HepG2 (cell line): ENCODE data around the gene ZFP36L2. TPM values are rescaled to one million over a fixed set of nuclear protein-coding genes. Genes with fewer than 3 reads are reported as not detected.
A peak's percentile ranks its signal among the peaks of the same experiment; 100 is the strongest.

Experiments
- HDAC1 ChIP-seq: sonication (generic); formaldehyde crosslinking; IDR thresholded peaks from 2 replicates; pipeline ENCODE4 v1.5.1; 2020; ENCODE audit warnings: mild to moderate bottlenecking, missing genetic modification reagents
- HNF4A ChIP-seq: sonication (generic); formaldehyde crosslinking; IDR thresholded peaks from 2 replicates; pipeline ENCODE4 v1.4.0; 2020; ENCODE audit warnings: missing genetic modification reagents
- KDM5A ChIP-seq: fragments of 200-600 bp; sonication (generic); IDR thresholded peaks from 2 replicates; pipeline ENCODE4 v1.7.0; 2018; ENCODE audit warnings: antibody characterized with exemption, mild to moderate bottlenecking, low read length, borderline replicate concordance
- ZGPAT ChIP-seq: IDR thresholded peaks from 2 replicates; pipeline ENCODE4 v1.6.1; 2016; ENCODE audit warnings: mild to moderate bottlenecking
- ZNF552 ChIP-seq: sonication (generic); formaldehyde crosslinking; IDR thresholded peaks from 2 replicates; pipeline ENCODE4 v1.9.0; 2022; ENCODE audit warnings: missing genetic modification reagents, mild to moderate bottlenecking, borderline replicate concordance
- ZNF687 ChIP-seq: sonication (generic); formaldehyde crosslinking; IDR thresholded peaks from 2 replicates; pipeline ENCODE4 v1.5.1; 2020; ENCODE audit warnings: mild to moderate bottlenecking, missing genetic modification reagents, moderate library complexity
- ZNF891 ChIP-seq: sonication (generic); formaldehyde crosslinking; IDR thresholded peaks from 2 replicates; pipeline ENCODE4 v1.5.0; 2020; ENCODE audit warnings: mild to moderate bottlenecking, missing genetic modification reagents
- polyA plus RNA-seq, 8 experiments: library from polyadenylated mRNA; depleted of rRNA in 3 of 8; stranded (reverse) in 7 of 8; unstranded in 1 of 8; fragments of >200 nt; fragmentation: Illumina TruSeq in 4 of 8; extraction: Trizol in 4 of 8; gene quantifications; 2 replicates each; pipeline versions ENCODE4 v1.2.1 to v1.2.3, GENCODE V29; 2011 to 2016; ENCODE audit warnings: low read depth in 4 of 8, missing spikeins in 1 of 8, mixed read lengths in 1 of 8; ENCODE audit not compliant: insufficient read depth in 1 of 8
- total RNA-seq, 5 experiments: library from RNA; depleted of rRNA; stranded (reverse); fragments of >200 nt; fragmentation: Illumina TruSeq; extraction: Trizol; gene quantifications; 2 replicates each; pipeline ENCODE4 v1.2.3, GENCODE V29; 2016; ENCODE audit warnings: low read depth in 1 of 5
- TF ChIP-seq, protein P1 (sequence below): IDR thresholded peaks from 2 replicates; pipeline ENCODE4 v1.4.0; 2020; ENCODE audit warnings: mild to moderate bottlenecking, missing genetic modification reagents
- TF ChIP-seq, protein P2 (sequence below): sonication (generic); formaldehyde crosslinking; IDR thresholded peaks from 2 replicates; pipeline ENCODE4 v1.4.0; 2020; ENCODE audit warnings: missing genetic modification reagents
- TF ChIP-seq, protein P3 (sequence below): sonication (generic); formaldehyde crosslinking; IDR thresholded peaks from 2 replicates; pipeline ENCODE4 v1.5.0; 2020; ENCODE audit warnings: missing genetic modification reagents
- TF ChIP-seq, protein P4 (sequence below): sonication (generic); formaldehyde crosslinking; IDR thresholded peaks from 2 replicates; pipeline ENCODE4 v1.4.0; 2020; ENCODE audit warnings: mild to moderate bottlenecking, missing genetic modification reagents

Gene ZFP36L2
- total and polyA plus RNA-seq, 2 of the 13 experiments (the other 11 are each of a cell fraction or from before 2014, with no cell fraction given), result 11.2 to 21.8 TPM

- TF ChIP-seq, protein P1, sequence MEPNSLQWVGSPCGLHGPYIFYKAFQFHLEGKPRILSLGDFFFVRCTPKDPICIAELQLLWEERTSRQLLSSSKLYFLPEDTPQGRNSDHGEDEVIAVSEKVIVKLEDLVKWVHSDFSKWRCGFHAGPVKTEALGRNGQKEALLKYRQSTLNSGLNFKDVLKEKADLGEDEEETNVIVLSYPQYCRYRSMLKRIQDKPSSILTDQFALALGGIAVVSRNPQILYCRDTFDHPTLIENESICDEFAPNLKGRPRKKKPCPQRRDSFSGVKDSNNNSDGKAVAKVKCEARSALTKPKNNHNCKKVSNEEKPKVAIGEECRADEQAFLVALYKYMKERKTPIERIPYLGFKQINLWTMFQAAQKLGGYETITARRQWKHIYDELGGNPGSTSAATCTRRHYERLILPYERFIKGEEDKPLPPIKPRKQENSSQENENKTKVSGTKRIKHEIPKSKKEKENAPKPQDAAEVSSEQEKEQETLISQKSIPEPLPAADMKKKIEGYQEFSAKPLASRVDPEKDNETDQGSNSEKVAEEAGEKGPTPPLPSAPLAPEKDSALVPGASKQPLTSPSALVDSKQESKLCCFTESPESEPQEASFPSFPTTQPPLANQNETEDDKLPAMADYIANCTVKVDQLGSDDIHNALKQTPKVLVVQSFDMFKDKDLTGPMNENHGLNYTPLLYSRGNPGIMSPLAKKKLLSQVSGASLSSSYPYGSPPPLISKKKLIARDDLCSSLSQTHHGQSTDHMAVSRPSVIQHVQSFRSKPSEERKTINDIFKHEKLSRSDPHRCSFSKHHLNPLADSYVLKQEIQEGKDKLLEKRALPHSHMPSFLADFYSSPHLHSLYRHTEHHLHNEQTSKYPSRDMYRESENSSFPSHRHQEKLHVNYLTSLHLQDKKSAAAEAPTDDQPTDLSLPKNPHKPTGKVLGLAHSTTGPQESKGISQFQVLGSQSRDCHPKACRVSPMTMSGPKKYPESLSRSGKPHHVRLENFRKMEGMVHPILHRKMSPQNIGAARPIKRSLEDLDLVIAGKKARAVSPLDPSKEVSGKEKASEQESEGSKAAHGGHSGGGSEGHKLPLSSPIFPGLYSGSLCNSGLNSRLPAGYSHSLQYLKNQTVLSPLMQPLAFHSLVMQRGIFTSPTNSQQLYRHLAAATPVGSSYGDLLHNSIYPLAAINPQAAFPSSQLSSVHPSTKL (CRISPR knock-in tag), result no peak
- TF ChIP-seq, protein P2, sequence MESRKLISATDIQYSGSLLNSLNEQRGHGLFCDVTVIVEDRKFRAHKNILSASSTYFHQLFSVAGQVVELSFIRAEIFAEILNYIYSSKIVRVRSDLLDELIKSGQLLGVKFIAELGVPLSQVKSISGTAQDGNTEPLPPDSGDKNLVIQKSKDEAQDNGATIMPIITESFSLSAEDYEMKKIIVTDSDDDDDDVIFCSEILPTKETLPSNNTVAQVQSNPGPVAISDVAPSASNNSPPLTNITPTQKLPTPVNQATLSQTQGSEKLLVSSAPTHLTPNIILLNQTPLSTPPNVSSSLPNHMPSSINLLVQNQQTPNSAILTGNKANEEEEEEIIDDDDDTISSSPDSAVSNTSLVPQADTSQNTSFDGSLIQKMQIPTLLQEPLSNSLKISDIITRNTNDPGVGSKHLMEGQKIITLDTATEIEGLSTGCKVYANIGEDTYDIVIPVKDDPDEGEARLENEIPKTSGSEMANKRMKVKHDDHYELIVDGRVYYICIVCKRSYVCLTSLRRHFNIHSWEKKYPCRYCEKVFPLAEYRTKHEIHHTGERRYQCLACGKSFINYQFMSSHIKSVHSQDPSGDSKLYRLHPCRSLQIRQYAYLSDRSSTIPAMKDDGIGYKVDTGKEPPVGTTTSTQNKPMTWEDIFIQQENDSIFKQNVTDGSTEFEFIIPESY (CRISPR knock-in tag), result peak; percentile 2; the same call in 1 of the 2 replicates
- TF ChIP-seq, protein P3, sequence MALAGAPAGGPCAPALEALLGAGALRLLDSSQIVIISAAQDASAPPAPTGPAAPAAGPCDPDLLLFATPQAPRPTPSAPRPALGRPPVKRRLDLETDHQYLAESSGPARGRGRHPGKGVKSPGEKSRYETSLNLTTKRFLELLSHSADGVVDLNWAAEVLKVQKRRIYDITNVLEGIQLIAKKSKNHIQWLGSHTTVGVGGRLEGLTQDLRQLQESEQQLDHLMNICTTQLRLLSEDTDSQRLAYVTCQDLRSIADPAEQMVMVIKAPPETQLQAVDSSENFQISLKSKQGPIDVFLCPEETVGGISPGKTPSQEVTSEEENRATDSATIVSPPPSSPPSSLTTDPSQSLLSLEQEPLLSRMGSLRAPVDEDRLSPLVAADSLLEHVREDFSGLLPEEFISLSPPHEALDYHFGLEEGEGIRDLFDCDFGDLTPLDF (CRISPR knock-in tag), result no peak
- TF ChIP-seq ZNF687 (CRISPR knock-in tag), result peak; percentile 45; the same call in 1 of the 2 replicates
- TF ChIP-seq ZNF891 (CRISPR knock-in tag), result no peak
- no peak for TF ChIP-seq ZNF552 (CRISPR knock-in tag)
- no peak for TF ChIP-seq ZGPAT
- no peak for TF ChIP-seq KDM5A
- TF ChIP-seq HNF4A, result peak; percentile 48; the same call in 1 of the 2 replicates
- no peak for TF ChIP-seq HDAC1
- TF ChIP-seq, protein P4, sequence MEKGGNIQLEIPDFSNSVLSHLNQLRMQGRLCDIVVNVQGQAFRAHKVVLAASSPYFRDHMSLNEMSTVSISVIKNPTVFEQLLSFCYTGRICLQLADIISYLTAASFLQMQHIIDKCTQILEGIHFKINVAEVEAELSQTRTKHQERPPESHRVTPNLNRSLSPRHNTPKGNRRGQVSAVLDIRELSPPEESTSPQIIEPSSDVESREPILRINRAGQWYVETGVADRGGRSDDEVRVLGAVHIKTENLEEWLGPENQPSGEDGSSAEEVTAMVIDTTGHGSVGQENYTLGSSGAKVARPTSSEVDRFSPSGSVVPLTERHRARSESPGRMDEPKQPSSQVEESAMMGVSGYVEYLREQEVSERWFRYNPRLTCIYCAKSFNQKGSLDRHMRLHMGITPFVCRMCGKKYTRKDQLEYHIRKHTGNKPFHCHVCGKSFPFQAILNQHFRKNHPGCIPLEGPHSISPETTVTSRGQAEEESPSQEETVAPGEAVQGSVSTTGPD (CRISPR knock-in tag), result no peak
These were observed 35.9 kb downstream of the ZFP36L2 start (continued) for GRCh38 chr2:43190311-43191052.
